Measurements from ENCODE around the gene NHSL1.
A peak's percentile ranks its signal among the peaks of the same experiment; 100 is the strongest.

Gene NHSL1

DNA sequence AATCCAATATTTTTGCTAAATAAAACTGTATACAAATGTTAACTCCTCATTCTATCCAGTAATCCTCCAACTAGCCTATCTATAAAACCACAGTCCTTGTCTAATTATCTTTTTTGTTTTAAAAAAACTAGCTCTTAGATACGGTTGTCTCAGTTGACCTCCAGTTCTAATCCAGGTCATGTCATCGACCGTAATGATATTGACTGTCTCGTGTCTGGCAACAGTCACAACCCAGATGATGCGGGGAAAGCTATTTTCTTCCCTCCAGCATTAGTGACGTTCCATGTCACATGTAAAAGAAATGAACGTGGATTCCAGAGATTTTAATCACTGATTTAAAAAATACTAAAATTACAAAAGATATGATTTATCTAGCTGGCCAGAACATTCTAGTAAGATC is 59.7 kb downstream of the NHSL1 start:
- Histone ChIP-seq H3K9me3 (no peaks in the 10 kb centered on the region), H3K36me3 (no peaks in the 10 kb centered on the region), H3K27me3 (no peaks in the 10 kb centered on the region), H3K4me1 (ENCODE audit: control insufficient read depth in 1 of 2, insufficient read depth in 1 of 2, low read depth in 1 of 2, low read length in 1 of 2) (peaks cover 5 to 7% of the 10 kb centered on the region in 2 experiments), H3K27ac (no peak overlapping the region), H3K4me3 (ENCODE audit: low read depth in 1 of 2, low read length in 1 of 2) (no peak overlapping the region)
- TF ChIP-seq, protein P1, sequence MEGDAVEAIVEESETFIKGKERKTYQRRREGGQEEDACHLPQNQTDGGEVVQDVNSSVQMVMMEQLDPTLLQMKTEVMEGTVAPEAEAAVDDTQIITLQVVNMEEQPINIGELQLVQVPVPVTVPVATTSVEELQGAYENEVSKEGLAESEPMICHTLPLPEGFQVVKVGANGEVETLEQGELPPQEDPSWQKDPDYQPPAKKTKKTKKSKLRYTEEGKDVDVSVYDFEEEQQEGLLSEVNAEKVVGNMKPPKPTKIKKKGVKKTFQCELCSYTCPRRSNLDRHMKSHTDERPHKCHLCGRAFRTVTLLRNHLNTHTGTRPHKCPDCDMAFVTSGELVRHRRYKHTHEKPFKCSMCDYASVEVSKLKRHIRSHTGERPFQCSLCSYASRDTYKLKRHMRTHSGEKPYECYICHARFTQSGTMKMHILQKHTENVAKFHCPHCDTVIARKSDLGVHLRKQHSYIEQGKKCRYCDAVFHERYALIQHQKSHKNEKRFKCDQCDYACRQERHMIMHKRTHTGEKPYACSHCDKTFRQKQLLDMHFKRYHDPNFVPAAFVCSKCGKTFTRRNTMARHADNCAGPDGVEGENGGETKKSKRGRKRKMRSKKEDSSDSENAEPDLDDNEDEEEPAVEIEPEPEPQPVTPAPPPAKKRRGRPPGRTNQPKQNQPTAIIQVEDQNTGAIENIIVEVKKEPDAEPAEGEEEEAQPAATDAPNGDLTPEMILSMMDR (IDR thresholded peaks at IDR 0.05) = no peak

DNA sequence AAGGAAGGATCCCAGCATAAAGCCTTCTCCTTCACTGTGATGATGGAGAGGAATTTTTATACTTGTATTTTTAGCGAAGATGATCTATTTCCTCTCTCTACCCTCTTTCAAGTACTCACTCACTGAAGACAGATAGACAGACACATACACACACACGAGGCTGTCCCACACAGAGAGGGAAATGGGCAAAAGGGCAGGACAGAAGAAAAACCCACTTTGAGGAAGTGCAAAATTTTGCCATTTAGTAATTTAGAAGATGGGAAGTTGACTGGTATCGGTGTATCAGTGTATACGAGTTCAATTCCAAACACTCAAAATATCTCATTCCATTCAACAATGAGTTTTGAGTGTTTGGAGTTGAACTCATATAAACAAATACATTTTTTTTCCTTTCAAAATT is 64.4 kb downstream of the NHSL1 start:
- Histone ChIP-seq H3K9me3 (no peaks in the 10 kb centered on the region), H3K4me3 (ENCODE audit: low read depth in 1 of 2, low read length in 1 of 2) (no peak overlapping the region), H3K27me3 (no peaks in the 10 kb centered on the region), H3K27ac (peak overlapping the region; percentile 35), H3K36me3 (no peaks in the 10 kb centered on the region), H3K4me1 (ENCODE audit: control insufficient read depth in 1 of 2, insufficient read depth in 1 of 2, low read depth in 1 of 2, low read length in 1 of 2) (peaks cover 20 to 24% of the 10 kb centered on the region in 2 experiments)
- TF ChIP-seq, protein P1 (IDR thresholded peaks at IDR 0.05) = no peak

DNA sequence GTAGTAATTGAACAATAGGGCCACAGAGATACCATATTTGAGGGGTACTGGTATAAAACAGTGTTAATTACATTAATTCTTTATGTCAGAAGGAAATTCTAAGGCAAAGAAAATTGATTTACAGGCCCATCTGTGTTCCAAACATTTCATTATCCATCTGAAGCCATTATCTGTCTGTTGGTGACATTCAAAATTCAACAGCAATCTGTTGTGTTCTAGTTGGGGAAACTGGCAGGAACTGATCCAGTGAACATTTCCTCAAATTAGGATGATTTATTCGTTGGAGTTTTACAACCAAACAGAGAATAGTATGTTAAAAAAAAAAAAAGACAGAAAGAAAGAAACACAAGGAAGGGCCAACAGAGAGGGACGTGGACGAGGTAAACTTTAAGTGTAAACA is 65.2 kb downstream of the NHSL1 start:
- Histone ChIP-seq H3K27ac (no peak overlapping the region), H3K27me3 (no peaks in the 10 kb centered on the region), H3K9me3 (no peaks in the 10 kb centered on the region), H3K4me1 (ENCODE audit: control insufficient read depth in 1 of 2, insufficient read depth in 1 of 2, low read depth in 1 of 2, low read length in 1 of 2) (peaks cover 20 to 24% of the 10 kb centered on the region in 2 experiments), H3K36me3 (no peaks in the 10 kb centered on the region), H3K4me3 (ENCODE audit: low read depth in 1 of 2, low read length in 1 of 2) (no peak overlapping the region)
- TF ChIP-seq, protein P1 (IDR thresholded peaks at IDR 0.05) = no peak

DNA sequence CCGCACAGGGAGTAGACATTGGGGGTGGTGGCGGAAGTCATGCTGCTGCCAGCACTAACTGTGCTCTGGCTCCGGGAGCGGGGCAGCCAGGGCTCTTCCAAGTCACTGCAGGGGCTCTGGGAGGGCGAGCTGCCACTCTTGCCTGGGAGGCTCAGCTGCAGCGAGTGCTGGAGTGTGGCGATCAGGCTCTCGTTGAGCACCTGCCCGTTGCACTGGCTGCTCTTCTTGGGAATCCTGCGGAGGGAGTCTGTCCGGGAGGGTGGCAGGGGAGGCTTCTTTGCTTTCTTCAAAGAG is 67.3 kb downstream of the NHSL1 start:
- Histone ChIP-seq H3K36me3 (no peaks in the 10 kb centered on the region), H3K4me1 (ENCODE audit: control insufficient read depth in 1 of 2, insufficient read depth in 1 of 2, low read depth in 1 of 2, low read length in 1 of 2) (peaks cover 20 to 24% of the 10 kb centered on the region in 2 experiments), H3K27ac (peak overlapping the region; percentile 62), H3K4me3 (ENCODE audit: low read depth in 1 of 2, low read length in 1 of 2) (no peak overlapping the region), H3K27me3 (no peaks in the 10 kb centered on the region), H3K9me3 (no peaks in the 10 kb centered on the region)
- TF ChIP-seq, protein P1 (IDR thresholded peaks at IDR 0.05) = no peak

DNA sequence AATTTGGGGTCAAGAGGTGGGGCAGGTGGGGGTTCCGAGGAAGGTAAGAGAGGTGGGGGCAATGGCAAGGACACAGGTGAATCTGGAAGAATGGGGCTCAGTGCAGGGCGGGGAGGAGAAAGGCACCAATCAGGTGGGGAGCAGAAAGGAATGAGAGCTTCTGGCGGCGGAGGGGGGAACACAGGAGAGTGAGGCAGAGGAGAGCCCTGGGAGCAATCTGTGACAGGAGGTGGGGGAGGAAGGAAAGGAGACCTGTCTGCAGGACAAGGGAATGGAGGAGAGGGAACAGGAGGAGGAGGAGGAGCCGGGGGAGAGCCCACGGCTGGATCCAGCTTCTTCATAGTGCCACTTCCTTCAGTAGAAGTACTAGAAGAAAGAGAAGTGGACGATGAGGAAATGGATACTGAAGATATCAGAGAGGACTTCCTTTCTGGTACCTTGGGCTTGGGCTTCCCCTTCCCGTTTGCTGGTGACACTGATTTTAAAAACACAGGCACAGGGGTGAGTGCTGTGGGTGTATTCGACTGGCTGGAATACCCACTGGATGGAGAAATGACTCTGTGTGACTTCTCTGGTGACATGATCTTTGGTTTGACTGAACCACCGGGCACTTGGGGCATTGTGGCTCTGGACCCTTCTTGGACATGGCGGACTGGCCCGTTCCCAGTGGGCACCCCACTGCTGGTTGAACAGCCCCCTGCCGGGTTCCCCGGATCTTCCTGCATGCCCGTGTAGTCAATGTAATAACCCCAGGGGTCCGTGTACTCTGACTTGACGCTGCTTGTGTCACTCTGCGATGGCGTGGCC is 67.8 kb downstream of the NHSL1 start:
- Histone ChIP-seq H3K9me3 (no peaks in the 10 kb centered on the region), H3K36me3 (no peaks in the 10 kb centered on the region)
- TF ChIP-seq, protein P1 (IDR thresholded peaks at IDR 0.05) = no peak

More for the DNA sequence above, 67.8 kb downstream of the NHSL1 start:
- H3K27ac ChIP-seq = peak overlapping the region; percentile 62
- H3K4me1 ChIP-seq (ENCODE audit: control insufficient read depth in 1 of 2, insufficient read depth in 1 of 2, low read depth in 1 of 2, low read length in 1 of 2) = peaks cover 20 to 24% of the 10 kb centered on the region in 2 experiments
- no peaks in the 10 kb centered on the region for H3K27me3 ChIP-seq
- H3K4me3 ChIP-seq (ENCODE audit: low read depth in 1 of 2, low read length in 1 of 2) = peak overlapping the region in 1 of 2 experiments; percentile 20
